ENCODE results near the gene CPM. TPM values are rescaled to one million over a fixed set of nuclear protein-coding genes. Genes with fewer than 3 reads are reported as not detected.

CPM gene
- polyA plus RNA-seq, 4 donors: 0.45 to 11.6 (median 4.5) TPM

DNA sequence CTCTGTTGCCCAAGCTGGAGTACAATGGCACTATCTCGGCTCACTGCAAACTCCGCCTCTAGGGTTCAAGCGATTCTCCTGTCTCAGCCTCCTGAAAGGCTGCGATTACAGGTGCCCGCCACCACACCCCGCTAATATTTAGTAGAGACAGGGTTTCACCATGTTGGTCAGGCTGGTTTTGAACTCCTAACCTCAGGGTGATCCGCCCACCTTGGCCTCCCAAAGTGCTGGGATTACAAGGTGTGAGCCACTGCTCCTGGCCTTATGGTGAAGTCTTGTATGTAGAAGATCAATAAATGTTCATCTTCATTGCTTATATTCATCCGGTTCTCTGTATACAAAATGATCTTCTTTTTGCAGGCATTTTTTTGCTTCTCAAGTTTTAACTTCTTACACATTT, 77.2 kb downstream of the CPM start:
- peaks cover 0 to 2% (median 0%) of the 10 kb centered on the region in 3 donors for H3K4me1 ChIP-seq (ENCODE audit: control insufficient read depth in 3 of 3, insufficient read depth in 2 of 3, low read depth in 1 of 3, low read length in 2 of 3)
- H3K9me3 ChIP-seq (ENCODE audit: control insufficient read depth in 2 of 2, insufficient read depth in 1 of 2, low read depth in 1 of 2, low read length in 1 of 2): no peaks in the 10 kb centered on the region
- no peak for FAIRE-seq
- no peaks in the 10 kb centered on the region for H3K27me3 ChIP-seq (ENCODE audit: control insufficient read depth in 3 of 3, insufficient read depth in 3 of 3, low read length in 3 of 3)
- H3K36me3 ChIP-seq (ENCODE audit: control insufficient read depth in 3 of 3, insufficient read depth in 2 of 3, low read depth in 1 of 3, low read length in 3 of 3): peaks cover 0 to 3% (median 0%) of the 10 kb centered on the region in 3 donors
- no peak overlapping the region for H3K27ac ChIP-seq (ENCODE audit: low read depth in 1 of 3, low read length in 2 of 3)
- DNase-seq: no peak
- 95 to 98% (median 96%) methylated on average over 8 of the region's 8 CpGs for WGBS, 3 donors
- H3K4me3 ChIP-seq (ENCODE audit: low read depth in 1 of 3, low read length in 3 of 3): no peak overlapping the region

- no peak for DNase-seq
- FAIRE-seq: no peak
- Histone ChIP-seq H3K4me3 (ENCODE audit: low read depth in 1 of 3, low read length in 3 of 3) (no peak overlapping the region), H3K27ac (ENCODE audit: low read depth in 1 of 3, low read length in 2 of 3) (no peak overlapping the region), H3K9me3 (ENCODE audit: control insufficient read depth in 2 of 2, insufficient read depth in 1 of 2, low read depth in 1 of 2, low read length in 1 of 2) (no peaks in the 10 kb centered on the region), H3K4me1 (ENCODE audit: control insufficient read depth in 3 of 3, insufficient read depth in 2 of 3, low read depth in 1 of 3, low read length in 2 of 3) (peaks cover 0 to 9% (median 0%) of the 10 kb centered on the region in 3 donors), H3K27me3 (ENCODE audit: control insufficient read depth in 3 of 3, insufficient read depth in 3 of 3, low read length in 3 of 3) (no peaks in the 10 kb centered on the region), H3K36me3 (ENCODE audit: control insufficient read depth in 3 of 3, insufficient read depth in 2 of 3, low read depth in 1 of 3, low read length in 3 of 3) (peaks cover 0 to 3% (median 0%) of the 10 kb centered on the region in 3 donors)
- WGBS, 3 donors: 88 to 95% (median 94%) methylated on average over 3 of the region's 3 CpGs
Observed at GRCh38 chr12:68855111-68855510, 77.9 kb downstream of the CPM start.

GRCh38 chr12:68854554-68854953, 78.4 kb downstream of the CPM start:
- Histone ChIP-seq H3K36me3 (ENCODE audit: control insufficient read depth in 3 of 3, insufficient read depth in 2 of 3, low read depth in 1 of 3, low read length in 3 of 3) (peaks cover 0 to 3% (median 0%) of the 10 kb centered on the region in 3 donors), H3K4me1 (ENCODE audit: control insufficient read depth in 3 of 3, insufficient read depth in 2 of 3, low read depth in 1 of 3, low read length in 2 of 3) (peaks cover 0 to 13% (median 0%) of the 10 kb centered on the region in 3 donors), H3K9me3 (ENCODE audit: control insufficient read depth in 2 of 2, insufficient read depth in 1 of 2, low read depth in 1 of 2, low read length in 1 of 2) (no peaks in the 10 kb centered on the region), H3K27me3 (ENCODE audit: control insufficient read depth in 3 of 3, insufficient read depth in 3 of 3, low read length in 3 of 3) (no peaks in the 10 kb centered on the region), H3K4me3 (ENCODE audit: low read depth in 1 of 3, low read length in 3 of 3) (no peak overlapping the region), H3K27ac (ENCODE audit: low read depth in 1 of 3, low read length in 2 of 3) (no peak overlapping the region)
- FAIRE-seq (no peak), DNase-seq (no peak)
- WGBS, 3 donors: 89 to 97% (median 93%) methylated on average over 3 of the region's 3 CpGs

GRCh38 chr12:68854078-68854468, 78.9 kb downstream of the CPM start:
- WGBS, 3 donors: 74 to 88% (median 86%) methylated on average over 2 of the region's 2 CpGs
- FAIRE-seq: no peak

GRCh38 chr12:68853396-68854077, 79.4 kb downstream of the CPM start:
- no peak overlapping the region for H3K27ac ChIP-seq (ENCODE audit: low read depth in 1 of 3, low read length in 2 of 3)
- no peak for DNase-seq
- WGBS, 3 donors: 87 to 94% (median 89%) methylated on average over 3 of the region's 3 CpGs

More at GRCh38 chr12:68854078-68854468, 78.9 kb downstream of the CPM start:
- no peaks in the 10 kb centered on the region for H3K27me3 ChIP-seq (ENCODE audit: control insufficient read depth in 3 of 3, insufficient read depth in 3 of 3, low read length in 3 of 3)
- no peak overlapping the region for H3K27ac ChIP-seq (ENCODE audit: low read depth in 1 of 3, low read length in 2 of 3)
- peaks cover 0 to 13% (median 0%) of the 10 kb centered on the region in 3 donors for H3K4me1 ChIP-seq (ENCODE audit: control insufficient read depth in 3 of 3, insufficient read depth in 2 of 3, low read depth in 1 of 3, low read length in 2 of 3)
- DNase-seq: no peak
- H3K9me3 ChIP-seq (ENCODE audit: control insufficient read depth in 2 of 2, insufficient read depth in 1 of 2, low read depth in 1 of 2, low read length in 1 of 2): no peaks in the 10 kb centered on the region
- H3K4me3 ChIP-seq (ENCODE audit: low read depth in 1 of 3, low read length in 3 of 3): no peak overlapping the region
- H3K36me3 ChIP-seq (ENCODE audit: control insufficient read depth in 3 of 3, insufficient read depth in 2 of 3, low read depth in 1 of 3, low read length in 3 of 3): peaks cover 0 to 3% (median 0%) of the 10 kb centered on the region in 3 donors

GRCh38 chr12:68851592-68852306, 81.2 kb downstream of the CPM start:
- Histone ChIP-seq H3K4me3 (ENCODE audit: low read depth in 1 of 3, low read length in 3 of 3) (no peak overlapping the region), H3K27ac (ENCODE audit: low read depth in 1 of 3, low read length in 2 of 3) (no peak overlapping the region), H3K27me3 (ENCODE audit: control insufficient read depth in 3 of 3, insufficient read depth in 3 of 3, low read length in 3 of 3) (no peaks in the 10 kb centered on the region), H3K36me3 (ENCODE audit: control insufficient read depth in 3 of 3, insufficient read depth in 2 of 3, low read depth in 1 of 3, low read length in 3 of 3) (peaks cover 0 to 3% (median 0%) of the 10 kb centered on the region in 3 donors), H3K9me3 (ENCODE audit: control insufficient read depth in 2 of 2, insufficient read depth in 1 of 2, low read depth in 1 of 2, low read length in 1 of 2) (no peaks in the 10 kb centered on the region), H3K4me1 (ENCODE audit: control insufficient read depth in 3 of 3, insufficient read depth in 2 of 3, low read depth in 1 of 3, low read length in 2 of 3) (peaks cover 0 to 13% (median 0%) of the 10 kb centered on the region in 3 donors)
- DNase-seq (no peak), FAIRE-seq (no peak)
- 79 to 86% (median 81%) methylated on average over 2 of the region's 2 CpGs for WGBS, 3 donors

More at GRCh38 chr12:68853396-68854077, 79.4 kb downstream of the CPM start:
- H3K36me3 ChIP-seq (ENCODE audit: control insufficient read depth in 3 of 3, insufficient read depth in 2 of 3, low read depth in 1 of 3, low read length in 3 of 3): peaks cover 0 to 3% (median 0%) of the 10 kb centered on the region in 3 donors
- no peaks in the 10 kb centered on the region for H3K9me3 ChIP-seq (ENCODE audit: control insufficient read depth in 2 of 2, insufficient read depth in 1 of 2, low read depth in 1 of 2, low read length in 1 of 2)
- FAIRE-seq: no peak
- peaks cover 0 to 13% (median 0%) of the 10 kb centered on the region in 3 donors for H3K4me1 ChIP-seq (ENCODE audit: control insufficient read depth in 3 of 3, insufficient read depth in 2 of 3, low read depth in 1 of 3, low read length in 2 of 3)
- H3K4me3 ChIP-seq (ENCODE audit: low read depth in 1 of 3, low read length in 3 of 3): no peak overlapping the region
- no peaks in the 10 kb centered on the region for H3K27me3 ChIP-seq (ENCODE audit: control insufficient read depth in 3 of 3, insufficient read depth in 3 of 3, low read length in 3 of 3)

- H3K9me3 ChIP-seq (ENCODE audit: control insufficient read depth in 2 of 2, insufficient read depth in 1 of 2, low read depth in 1 of 2, low read length in 1 of 2): no peaks in the 10 kb centered on the region
- DNase-seq (peak in 1 of 2 donors; percentile 27), FAIRE-seq (no peak)
- peak overlapping the region in 1 of 3 donors; percentile 42 for H3K27ac ChIP-seq (ENCODE audit: low read depth in 1 of 3, low read length in 2 of 3)
- 42 to 57% (median 52%) methylated on average over 4 of the region's 4 CpGs for WGBS, 3 donors
- H3K4me1 ChIP-seq (ENCODE audit: control insufficient read depth in 3 of 3, insufficient read depth in 2 of 3, low read depth in 1 of 3, low read length in 2 of 3): peaks cover 0 to 16% (median 0%) of the 10 kb centered on the region in 3 donors
- no peak overlapping the region for H3K4me3 ChIP-seq (ENCODE audit: low read depth in 1 of 3, low read length in 3 of 3)
- H3K27me3 ChIP-seq (ENCODE audit: control insufficient read depth in 3 of 3, insufficient read depth in 3 of 3, low read length in 3 of 3): no peaks in the 10 kb centered on the region
- H3K36me3 ChIP-seq (ENCODE audit: control insufficient read depth in 3 of 3, insufficient read depth in 2 of 3, low read depth in 1 of 3, low read length in 3 of 3): peaks cover 0 to 4% (median 0%) of the 10 kb centered on the region in 3 donors
Observed at GRCh38 chr12:68850390-68850789, 82.6 kb downstream of the CPM start.

GRCh38 chr12:68846811-68847210, 86.2 kb downstream of the CPM start:
- 71 to 79% (median 74%) methylated on average over 3 of the region's 3 CpGs for WGBS, 3 donors
- H3K36me3 ChIP-seq (ENCODE audit: control insufficient read depth in 3 of 3, insufficient read depth in 2 of 3, low read depth in 1 of 3, low read length in 3 of 3): peaks cover 0 to 9% (median 1%) of the 10 kb centered on the region in 3 donors
- H3K4me1 ChIP-seq (ENCODE audit: control insufficient read depth in 3 of 3, insufficient read depth in 2 of 3, low read depth in 1 of 3, low read length in 2 of 3): peaks cover 0 to 13% (median 0%) of the 10 kb centered on the region in 3 donors
- FAIRE-seq: no peak
- H3K27me3 ChIP-seq (ENCODE audit: control insufficient read depth in 3 of 3, insufficient read depth in 3 of 3, low read length in 3 of 3): no peaks in the 10 kb centered on the region
- H3K9me3 ChIP-seq (ENCODE audit: control insufficient read depth in 2 of 2, insufficient read depth in 1 of 2, low read depth in 1 of 2, low read length in 1 of 2): no peaks in the 10 kb centered on the region
- no peak overlapping the region for H3K4me3 ChIP-seq (ENCODE audit: low read depth in 1 of 3, low read length in 3 of 3)
- DNase-seq: no peak
- no peak overlapping the region for H3K27ac ChIP-seq (ENCODE audit: low read depth in 1 of 3, low read length in 2 of 3)

All from small intestine (tissue), 7 donors.